Measurements from ENCODE around the gene PRSS48.
"Not testable (repeated sequence)": the region's sequence is repeated elsewhere in the genome, so short reads cannot be mapped to it uniquely, and the experiment has no call there.

PRSS48 gene

DNA sequence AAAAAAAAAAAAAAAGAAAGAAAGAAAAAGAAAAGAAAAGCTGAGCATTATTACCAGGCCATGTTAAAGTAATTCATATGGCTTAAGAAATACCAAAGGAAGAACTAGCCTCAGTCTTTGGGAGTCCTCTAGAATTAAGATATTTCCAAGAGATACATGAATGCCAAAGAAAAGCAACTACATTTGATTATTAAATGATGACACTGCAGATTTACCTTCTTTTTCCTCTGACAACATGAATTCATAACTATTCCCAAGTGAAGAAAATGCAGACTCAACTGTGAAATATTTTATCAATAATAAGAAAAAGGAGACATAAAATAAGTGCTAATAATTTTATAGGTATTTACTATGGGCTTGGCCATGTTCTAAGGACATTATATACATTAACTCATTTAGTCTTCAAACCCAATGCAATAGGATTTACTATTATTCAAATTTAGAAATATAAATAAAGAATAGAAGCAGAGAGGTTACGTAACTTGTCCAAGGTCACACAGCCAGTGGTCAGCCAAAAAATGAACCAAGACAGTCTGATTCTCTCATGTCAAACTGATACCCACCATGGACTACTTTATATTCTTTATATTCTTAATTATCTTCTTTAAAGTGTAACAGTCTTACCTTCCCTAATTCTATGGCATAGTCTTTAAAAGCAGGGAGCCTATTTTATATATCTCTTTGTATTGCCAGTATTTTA is 41.5 kb downstream of the PRSS48 start:
- DNase-seq (ENCODE audit: low read depth) = no peak

DNA sequence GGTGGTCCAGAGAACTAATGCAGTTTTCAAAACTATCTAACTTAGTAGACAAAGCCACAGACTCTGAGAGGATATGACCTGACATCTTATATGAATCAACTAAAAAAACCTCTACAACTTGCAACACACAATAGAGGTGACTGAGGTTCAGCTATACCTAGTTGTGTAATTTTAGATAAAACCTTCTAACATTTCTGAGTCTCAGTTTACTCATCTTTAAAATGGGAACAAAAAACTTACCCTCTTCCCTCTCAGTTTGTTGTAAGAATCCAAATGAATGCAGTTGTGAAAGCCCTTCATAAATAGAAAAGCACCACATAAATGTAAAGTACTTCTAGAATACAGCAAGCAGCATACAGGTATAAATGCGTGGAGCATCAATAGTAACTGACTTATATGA is 42.5 kb downstream of the PRSS48 start:
- DNase-seq (ENCODE audit: low read depth) = no peak

DNA sequence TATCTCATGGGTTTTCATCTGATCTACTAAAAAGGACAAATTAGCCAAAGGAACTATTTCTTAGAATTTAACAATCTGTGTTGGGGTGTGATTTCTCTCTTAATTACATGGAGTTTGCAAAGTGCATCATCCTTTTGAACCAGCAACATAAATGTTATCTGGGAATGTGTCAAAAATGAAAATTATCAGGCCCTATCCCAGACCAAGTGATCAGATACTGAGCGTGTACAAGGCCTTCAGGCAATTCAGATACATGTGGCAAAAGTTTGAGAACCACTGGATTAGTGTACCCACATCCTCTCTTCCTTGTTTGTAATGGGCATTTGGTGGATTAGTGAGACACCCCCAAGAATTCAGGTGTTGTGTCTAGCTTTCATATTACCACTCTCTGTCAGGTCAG is 44.6 kb downstream of the PRSS48 start:
- no peak for DNase-seq (ENCODE audit: low read depth)

DNA sequence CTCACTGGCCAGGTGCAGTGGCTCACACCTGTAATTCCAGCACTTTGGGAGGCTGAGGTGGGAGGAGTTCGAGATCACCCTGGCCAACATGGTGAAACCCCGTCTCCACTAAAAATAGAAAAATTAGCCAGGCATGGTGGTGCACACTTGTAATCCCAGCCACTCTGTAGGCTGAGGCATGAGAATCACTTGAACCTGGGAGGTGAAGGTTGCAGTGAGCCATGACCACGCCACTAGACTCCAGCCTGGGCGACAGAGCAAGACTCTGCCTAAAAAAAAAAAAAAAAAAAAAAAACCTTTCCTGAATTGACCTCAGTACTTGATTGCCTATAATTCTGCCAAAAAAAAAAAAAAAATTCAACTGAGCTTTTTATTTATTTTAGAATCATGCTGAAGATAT is 45.2 kb downstream of the PRSS48 start:
- DNase-seq (ENCODE audit: low read depth) = not testable (repeated sequence)

DNA sequence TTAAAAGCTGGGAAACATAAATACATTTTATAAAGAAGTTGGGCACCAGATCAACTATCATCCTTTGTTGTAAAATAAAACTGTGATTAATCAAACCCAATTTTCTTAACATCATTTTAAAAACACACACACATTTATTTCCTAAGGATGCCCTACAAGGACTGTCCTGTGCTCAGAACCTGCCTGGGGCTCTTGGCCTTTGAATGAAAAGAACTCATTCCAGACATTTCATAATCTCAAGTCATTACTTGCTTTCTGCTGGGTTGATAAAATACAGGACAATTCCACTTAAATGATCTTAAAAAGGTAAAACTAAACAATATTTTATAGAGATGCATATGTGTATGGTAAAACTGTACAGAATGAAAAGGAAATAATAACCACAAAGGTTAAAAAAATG is 45.6 kb downstream of the PRSS48 start:
- DNase-seq (ENCODE audit: low read depth) = no peak

DNA sequence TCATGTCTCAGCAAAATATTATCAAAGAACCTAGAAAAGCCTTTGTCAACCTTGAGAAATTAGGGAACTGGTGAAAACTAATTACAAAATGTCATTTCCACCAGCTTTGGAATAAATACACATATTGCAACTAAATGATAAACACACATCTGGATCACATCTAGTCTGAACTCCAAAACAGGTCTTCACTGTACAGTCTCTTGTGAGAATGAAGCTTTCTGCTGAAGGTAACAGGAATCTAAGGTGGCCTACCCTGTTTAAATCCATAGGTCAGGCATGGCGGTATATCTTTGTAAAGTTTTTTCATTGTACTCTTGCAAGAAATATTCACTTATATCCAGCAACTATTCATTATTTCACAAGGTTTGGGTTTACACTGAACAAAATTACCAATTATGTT is 46.7 kb downstream of the PRSS48 start:
- DNase-seq (ENCODE audit: low read depth) = no peak

DNA sequence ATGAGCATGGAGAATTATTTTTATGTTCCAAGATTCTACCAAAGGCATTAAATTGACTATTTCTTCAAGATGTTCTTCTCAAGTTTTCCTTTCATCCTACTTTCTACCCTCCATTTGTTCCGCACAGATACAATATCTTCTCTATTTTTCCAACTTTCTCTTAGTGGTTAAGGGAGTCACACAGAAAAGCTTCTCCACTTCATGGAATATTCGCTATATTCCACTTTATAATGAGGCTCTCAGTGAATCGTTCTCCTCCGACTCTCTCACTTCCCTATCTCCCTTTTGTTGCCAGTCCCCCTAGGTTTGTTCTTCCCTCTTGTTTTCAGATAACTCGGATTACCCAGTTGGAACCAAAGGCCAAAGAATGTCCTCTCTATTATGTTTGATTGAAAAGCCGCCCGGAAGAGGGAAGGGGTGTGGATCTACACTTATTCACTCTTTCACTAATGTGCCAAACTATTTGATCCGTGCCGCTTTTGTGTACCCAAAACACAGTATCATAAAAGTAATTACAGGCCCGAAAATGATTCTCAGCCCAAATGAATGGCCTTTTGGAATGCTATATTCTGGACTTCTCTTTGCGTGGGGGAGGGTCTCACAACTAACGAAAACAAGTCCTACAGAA is 47.3 kb downstream of the PRSS48 start:
- no peak for DNase-seq (ENCODE audit: low read depth)

DNA sequence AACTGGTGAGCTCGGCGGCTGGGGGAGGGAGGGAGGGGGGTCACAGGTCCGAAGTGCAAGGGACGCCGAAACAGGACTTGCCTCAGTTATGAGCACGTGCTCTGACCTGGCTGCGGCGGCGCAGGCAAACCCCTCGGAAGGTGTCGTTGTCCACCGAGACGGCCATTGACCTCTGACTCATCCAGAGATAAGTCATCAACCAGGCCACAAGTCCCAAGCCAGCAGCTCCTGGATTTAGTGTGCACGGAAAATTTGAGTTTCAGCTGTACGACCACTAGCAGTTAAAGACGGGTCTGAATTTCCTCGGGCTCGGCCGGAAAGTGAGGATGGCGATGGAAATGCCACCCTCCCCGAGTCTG is 47.8 kb downstream of the PRSS48 start:
- no peak for DNase-seq (ENCODE audit: low read depth)

DNA sequence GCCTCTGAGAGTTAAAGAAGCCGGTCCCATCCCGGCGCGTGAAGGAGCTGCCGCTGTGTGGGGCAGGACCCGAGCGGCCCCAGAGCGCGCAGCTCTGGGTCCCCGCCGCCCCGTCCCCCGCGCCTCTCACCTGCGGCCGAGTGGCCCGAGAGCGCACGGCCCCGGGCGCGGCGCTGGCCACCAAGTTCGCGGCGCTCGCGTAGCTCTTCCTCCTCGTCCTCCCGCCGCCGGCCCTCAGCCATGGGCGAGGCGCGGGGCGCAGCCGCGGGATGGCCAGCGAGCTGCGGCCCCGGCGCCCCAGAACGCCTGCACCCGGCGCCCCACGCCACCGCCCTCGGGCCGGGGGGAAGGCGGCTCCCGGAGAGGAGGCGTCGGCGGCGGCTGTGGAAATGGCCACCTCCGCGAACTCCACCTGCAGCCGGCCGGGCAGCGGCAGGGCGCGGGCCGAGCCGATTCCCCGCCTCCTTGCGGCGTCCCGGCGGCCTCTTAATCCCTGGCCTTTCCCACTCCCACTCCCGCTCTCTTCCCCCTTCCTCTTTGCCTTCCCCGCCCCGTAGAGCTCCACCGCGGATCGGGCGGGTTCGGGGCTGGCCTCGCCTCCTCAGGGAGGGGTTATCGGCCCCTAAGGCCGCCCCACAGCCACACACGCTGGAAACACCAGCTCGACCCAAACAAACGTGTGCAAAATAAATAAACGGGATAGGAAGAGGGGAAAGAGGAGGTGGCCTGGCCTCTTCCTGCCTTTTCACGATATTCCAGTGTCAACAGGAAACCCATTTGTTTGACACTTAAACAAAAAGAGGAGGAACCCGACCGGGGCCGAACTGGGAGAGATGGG is 48.4 kb downstream of the PRSS48 start, which contains the start of gene SH3D19:
SH3D19 (minus strand) TSS at position 495 of the 838 bp plus-strand sequence; CDS start at position 242, 253 bp downstream.
- no peak for DNase-seq (ENCODE audit: low read depth)

DNA sequence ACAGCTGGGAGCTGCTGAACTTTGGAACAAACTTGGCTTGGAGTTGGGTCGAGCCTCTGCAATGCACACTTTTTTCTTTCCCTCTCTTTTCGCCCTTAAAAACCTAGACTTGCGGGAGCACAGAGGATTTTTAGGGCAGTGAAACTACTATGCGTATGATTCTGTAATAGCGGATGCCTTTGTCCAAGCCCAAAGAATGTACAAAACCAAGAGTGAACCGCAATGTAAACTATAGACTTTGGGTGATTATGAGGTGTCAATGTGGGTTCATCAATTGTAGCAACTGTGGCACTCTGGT is 48.9 kb downstream of the PRSS48 start:
- no peak for DNase-seq (ENCODE audit: low read depth)

DNA sequence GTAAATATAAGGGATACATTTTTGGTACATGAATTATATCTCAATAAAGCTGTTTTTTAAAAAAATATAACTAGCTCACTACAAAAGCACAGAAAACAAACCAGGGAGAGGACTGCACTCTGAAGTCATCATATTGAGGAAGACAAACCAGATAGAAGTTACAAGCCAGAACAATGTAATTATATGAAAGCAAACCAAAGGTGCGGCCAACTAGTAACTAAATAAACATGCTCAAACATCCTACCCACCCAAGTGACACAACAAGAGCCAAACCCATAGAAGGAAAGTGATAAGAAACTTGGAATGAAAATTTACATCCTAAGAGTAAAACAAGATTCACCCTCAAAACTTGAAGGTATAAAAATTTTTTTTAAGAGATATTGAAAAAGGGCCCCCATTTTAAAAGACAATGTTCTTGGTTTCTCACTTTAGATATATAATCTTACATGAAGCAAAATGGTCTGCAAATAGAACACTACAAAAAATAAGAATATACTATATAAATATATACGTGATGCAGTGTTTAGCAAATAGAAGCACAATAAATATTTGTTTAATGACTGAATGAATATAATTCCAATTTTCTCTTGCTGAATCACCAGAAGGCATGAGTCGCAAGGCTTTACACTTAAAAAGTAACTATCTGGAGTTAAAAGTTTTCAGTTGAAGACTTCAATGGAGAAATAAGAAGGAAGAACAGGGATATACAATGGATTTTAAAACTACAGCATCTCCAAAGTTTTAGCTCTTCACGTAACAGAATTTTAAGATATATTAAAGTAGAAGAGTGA is 52.5 kb downstream of the PRSS48 start:
- no peak for DNase-seq (ENCODE audit: low read depth)

DNA sequence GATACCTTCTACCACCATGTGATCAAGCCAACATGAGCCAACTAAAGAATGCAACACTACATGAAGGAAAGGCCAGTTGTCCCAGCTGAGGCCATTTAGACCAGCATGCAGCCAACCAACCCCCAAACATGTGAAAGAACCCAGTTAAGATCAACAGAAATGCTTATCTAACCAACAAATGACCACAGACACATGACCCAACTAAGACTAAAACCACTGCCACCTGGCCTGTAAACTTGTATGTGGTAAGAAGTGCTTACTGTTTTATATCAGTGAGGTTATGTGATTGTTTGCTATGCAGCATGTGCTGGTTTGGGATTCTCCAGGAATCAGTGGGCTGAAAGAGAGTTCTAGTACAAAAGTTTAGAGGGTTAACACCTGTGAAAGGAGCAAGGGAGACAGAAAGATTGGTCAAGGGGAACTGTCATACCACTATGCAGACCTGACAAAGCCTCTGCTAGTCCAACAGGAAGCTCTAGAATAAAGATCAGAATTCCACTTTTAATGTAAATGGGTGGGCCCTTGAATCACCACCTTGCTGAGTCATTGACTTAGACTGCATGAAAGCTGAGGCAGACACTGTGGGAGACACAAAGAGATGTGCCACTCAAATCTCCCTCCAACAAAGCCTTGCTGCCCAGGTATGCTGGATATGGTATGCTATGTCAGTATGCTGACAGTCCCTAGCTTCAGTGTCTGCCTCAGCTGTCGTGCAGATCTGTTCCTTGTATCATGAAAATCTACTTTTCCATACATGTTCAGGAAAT is 54.5 kb downstream of the PRSS48 start:
- DNase-seq (ENCODE audit: low read depth) = no peak

DNA sequence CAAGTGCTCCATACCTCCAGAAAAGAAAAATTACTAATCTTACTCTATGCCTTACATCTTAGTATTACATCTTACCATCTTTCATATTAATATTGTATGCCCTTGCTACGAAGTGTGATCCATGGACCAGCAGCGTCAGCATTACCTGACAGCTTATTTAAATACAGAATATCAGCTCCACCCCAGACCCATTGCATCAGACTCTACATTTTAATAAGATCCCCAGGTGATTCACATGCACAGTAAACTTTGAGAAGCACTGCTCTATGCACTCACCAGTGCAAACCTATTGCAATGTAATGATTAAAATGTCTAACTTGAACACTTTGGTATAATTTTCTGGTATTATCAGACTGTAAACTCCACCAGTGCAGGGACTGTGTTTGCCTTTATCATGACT is 62.5 kb downstream of the PRSS48 start:
- DNase-seq (ENCODE audit: low read depth) = no peak

DNA sequence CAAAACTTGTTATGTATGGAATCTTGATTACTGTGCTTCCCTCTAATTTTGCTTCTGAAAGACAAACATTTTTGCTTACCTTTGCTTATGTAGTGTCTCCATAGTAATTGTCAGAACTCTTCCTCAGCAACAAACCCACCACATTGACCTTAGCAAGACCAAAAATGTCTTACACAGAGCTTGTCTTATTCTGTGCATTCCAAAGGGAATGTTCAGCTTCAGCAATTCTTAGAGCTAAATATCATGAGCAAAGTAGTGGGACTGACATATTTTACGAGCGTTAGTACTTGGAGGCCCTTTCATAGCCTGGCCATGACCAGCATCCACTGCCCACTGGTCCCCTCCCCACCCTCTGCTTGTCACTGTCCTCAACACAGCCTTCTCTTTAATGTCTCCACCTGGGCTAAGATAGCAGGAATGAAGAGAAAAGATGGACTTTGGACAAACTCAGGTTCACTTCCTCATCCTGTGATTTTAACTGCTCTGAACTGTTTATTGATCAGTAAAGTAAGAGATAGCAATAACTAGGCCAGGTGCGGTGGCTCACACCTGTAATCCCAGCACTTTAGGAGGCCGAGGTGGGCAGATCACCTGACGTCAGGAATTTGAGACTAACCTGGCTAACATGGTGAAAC is 63.9 kb downstream of the PRSS48 start:
- no peak for DNase-seq (ENCODE audit: low read depth)

Data from T follicular helper cell (primary cell).